IMR-90 (cell line): ENCODE data around the gene CNOT2. TPM values are rescaled to one million over a fixed set of nuclear protein-coding genes. Genes with fewer than 3 reads are reported as not detected.
A peak's percentile ranks its signal among the peaks of the same experiment; 100 is the strongest.

Experiments
- ATAC-seq: fragments of 200-7000 bp; cut with Tn5 transposase; 2 replicates; pipeline ENCODE4 v1.9.1; 2020; ENCODE audit warnings: low read depth, mild to moderate bottlenecking, moderate library complexity
- BruUV-seq: library from RNA; stranded (reverse); fragments of 400-500 nt; replicated peaks from 2 replicates; lab custom pipeline; 2021; lab: Mats Ljungman, UMichigan
- CTCF ChIA-PET: fragments of 300-600 bp; formaldehyde crosslinking; extraction: SDS; loops from one replicate; lab custom pipeline; 2021; ENCODE audit warnings: antibody characterized with exemption; lab: Yijun Ruan, JAX
- POLR2A ChIA-PET: fragments of 300-600 bp; sonication (Branson Sonifier 250); formaldehyde crosslinking; loops from one replicate; lab custom pipeline; 2022; ENCODE audit warnings: antibody characterized with exemption; ENCODE audit not compliant: unreplicated experiment; lab: Charles Lee
- DNase-seq: peaks from one replicate; pipeline ENCODE4 v3.0.0; 2013
- H2AFZ ChIP-seq: replicated peaks from 2 replicates; pipeline ENCODE3; 2013; ENCODE audit warnings: low read length, mild to moderate bottlenecking; ENCODE audit not compliant: poor library complexity
- H2AK5ac ChIP-seq: 2 replicates; pipeline ENCODE4 v1.6.1; 2013; ENCODE audit warnings: low read depth, low read length, inconsistent platforms
- H2AK9ac ChIP-seq: replicated peaks from 2 replicates; pipeline ENCODE3; 2013; ENCODE audit warnings: mild to moderate bottlenecking, low read depth, low read length, moderate library complexity; ENCODE audit not compliant: poor library complexity
- H2BK120ac ChIP-seq: 2 replicates; pipeline ENCODE4 v1.6.1; 2013; ENCODE audit warnings: low read depth, low read length, inconsistent platforms
- H2BK15ac ChIP-seq: 3 replicates; pipeline ENCODE4 v1.6.1; 2013; ENCODE audit warnings: low read depth, low read length, inconsistent platforms
- H2BK20ac ChIP-seq: 2 replicates; pipeline ENCODE4 v1.6.1; 2013; ENCODE audit warnings: low read depth, mild to moderate bottlenecking, inconsistent platforms, low read length, moderate library complexity
- H2BK5ac ChIP-seq: 2 replicates; pipeline ENCODE4 v1.6.1; 2013; ENCODE audit warnings: mild to moderate bottlenecking, low read depth, low read length, inconsistent platforms; ENCODE audit not compliant: poor library complexity, severe bottlenecking
- H3K14ac ChIP-seq: replicated peaks from 2 replicates; pipeline ENCODE4 v1.6.1; 2013; ENCODE audit warnings: low read depth, low read length, inconsistent platforms
- H3K18ac ChIP-seq: 2 replicates; pipeline ENCODE4 v1.6.1; 2013; ENCODE audit warnings: low read depth, low read length, control low read depth
- H3K23ac ChIP-seq: 2 replicates; pipeline ENCODE4 v1.6.1; 2013; ENCODE audit warnings: low read depth, low read length, inconsistent platforms
- H3K27ac ChIP-seq: 2 replicates; pipeline ENCODE4 v1.5.1; 2013; ENCODE audit warnings: mild to moderate bottlenecking, control low read depth, low read length; ENCODE audit not compliant: insufficient read depth
- H3K27me3 ChIP-seq: 2 replicates; pipeline ENCODE4 v1.6.1; 2013; ENCODE audit warnings: low read length; ENCODE audit not compliant: control insufficient read depth, insufficient read depth
- H3K36me3 ChIP-seq: 2 replicates; pipeline ENCODE4 v1.6.1; 2013; ENCODE audit warnings: low read length, mixed read lengths; ENCODE audit not compliant: control insufficient read depth, insufficient read depth
- H3K4ac ChIP-seq: 2 replicates; pipeline ENCODE4 v1.6.1; 2013; ENCODE audit warnings: low read depth, low read length, inconsistent platforms
- H3K4me1 ChIP-seq: 2 replicates; pipeline ENCODE4 v1.6.1; 2013; ENCODE audit warnings: low read length, mixed read lengths; ENCODE audit not compliant: control insufficient read depth, insufficient read depth
- H3K4me2 ChIP-seq: 2 replicates; pipeline ENCODE4 v1.6.1; 2013; ENCODE audit warnings: low read depth, mild to moderate bottlenecking, control low read depth, low read length, moderate library complexity
- H3K4me3 ChIP-seq: 2 replicates; pipeline ENCODE4 v1.5.1; 2013; ENCODE audit warnings: low read depth, mild to moderate bottlenecking, control low read depth, low read length, moderate library complexity; ENCODE audit not compliant: insufficient read depth
- H3K56ac ChIP-seq: 2 replicates; pipeline ENCODE4 v1.6.1; 2013; ENCODE audit warnings: low read length, inconsistent platforms; ENCODE audit not compliant: insufficient read depth; ENCODE audit errors: extremely low read depth
- H3K79me1 ChIP-seq, 2 experiments: 2 replicates each; pipeline ENCODE4 v1.6.1; 2013; ENCODE audit warnings: low read length in 2 of 2, inconsistent platforms in 1 of 2, low read depth in 1 of 2
- H3K9ac ChIP-seq: 2 replicates; pipeline ENCODE4 v1.6.1; 2013; ENCODE audit warnings: low read depth, low read length, control low read depth
- H3K9me1 ChIP-seq: 2 replicates; pipeline ENCODE4 v1.6.1; 2013; ENCODE audit warnings: low read length, inconsistent platforms; ENCODE audit not compliant: insufficient read depth
- H3K9me3 ChIP-seq: 2 replicates; pipeline ENCODE4 v1.6.1; 2013; ENCODE audit warnings: low read length; ENCODE audit not compliant: control insufficient read depth, insufficient read depth
- H4K20me1 ChIP-seq: 2 replicates; pipeline ENCODE4 v1.6.1; 2013; ENCODE audit warnings: low read length, inconsistent platforms; ENCODE audit not compliant: insufficient read depth
- H4K5ac ChIP-seq: 2 replicates; pipeline ENCODE4 v1.6.1; 2013; ENCODE audit warnings: mild to moderate bottlenecking, low read depth, low read length, control low read depth
- H4K8ac ChIP-seq, 2 experiments: 2 replicates each; pipeline ENCODE4 v1.6.1; 2013; ENCODE audit warnings: low read depth in 2 of 2, low read length in 2 of 2, control low read depth in 1 of 2, inconsistent platforms in 1 of 2
- H4K91ac ChIP-seq: 2 replicates; pipeline ENCODE4 v1.6.1; 2013; ENCODE audit warnings: low read depth, low read length, inconsistent platforms; ENCODE audit not compliant: insufficient read depth
- FOS ChIP-seq: fragments of 150-350 bp; IDR thresholded peaks from 2 replicates; pipeline ENCODE4 v1.6.1; 2016; ENCODE audit warnings: low read depth, low read length
- MAFK ChIP-seq: IDR thresholded peaks from 2 replicates; pipeline ENCODE4 v1.6.1; 2012; ENCODE audit warnings: low read depth, low read length, improper control_type of control experiment
- WGBS, 2 experiments: methylation state at CpG; one replicate each; pipeline versions ENCODE4 v1.1.5 to v1.1.7; 2013; ENCODE audit warnings: missing lambda C conversion rate in 2 of 2; ENCODE audit not compliant: insufficient read length in 1 of 2; ENCODE audit errors: extremely low coverage in 2 of 2; 5-methylcytosine and 5-hydroxymethylcytosine counted together
- dilution Hi-C: fragments of 300-500 bp; cut with HindIII; formaldehyde crosslinking; loops from one replicate; pipeline ENCODE4 v1.14.3; 2018; ENCODE audit warnings: low sequenced_read_pairs; ENCODE audit not compliant: unreplicated experiment
- in situ Hi-C: fragments of 300-500 bp; cut with MboI; formaldehyde crosslinking; loops from 3 replicates; pipeline ENCODE4 v1.14.3; 2019; ENCODE audit warnings: low sequenced_read_pairs, inconsistent platforms, mixed read lengths
- intact Hi-C: fragments of 100-400 bp; cut with micrococcal nuclease; formaldehyde crosslinking; loops from 2 replicates; pipeline ENCODE4 v1.10.0; 2022
- polyA plus RNA-seq, 3 experiments: library from polyadenylated mRNA; depleted of rRNA; stranded (reverse); fragments of >200 nt; gene quantifications; 2 replicates each; pipeline ENCODE4 v1.2.3, GENCODE V29; 2012; ENCODE audit warnings: low replicate concordance in 1 of 3
- total RNA-seq: library from RNA; depleted of rRNA; stranded (reverse); fragments of >200 nt; gene quantifications from 2 replicates; pipeline ENCODE4 v1.2.3, GENCODE V29; 2012

The CNOT2 gene
- total and polyA plus RNA-seq, 2 of the 4 experiments (the other 2 are of a cell fraction) = 63.4 to 159 TPM

DNA sequence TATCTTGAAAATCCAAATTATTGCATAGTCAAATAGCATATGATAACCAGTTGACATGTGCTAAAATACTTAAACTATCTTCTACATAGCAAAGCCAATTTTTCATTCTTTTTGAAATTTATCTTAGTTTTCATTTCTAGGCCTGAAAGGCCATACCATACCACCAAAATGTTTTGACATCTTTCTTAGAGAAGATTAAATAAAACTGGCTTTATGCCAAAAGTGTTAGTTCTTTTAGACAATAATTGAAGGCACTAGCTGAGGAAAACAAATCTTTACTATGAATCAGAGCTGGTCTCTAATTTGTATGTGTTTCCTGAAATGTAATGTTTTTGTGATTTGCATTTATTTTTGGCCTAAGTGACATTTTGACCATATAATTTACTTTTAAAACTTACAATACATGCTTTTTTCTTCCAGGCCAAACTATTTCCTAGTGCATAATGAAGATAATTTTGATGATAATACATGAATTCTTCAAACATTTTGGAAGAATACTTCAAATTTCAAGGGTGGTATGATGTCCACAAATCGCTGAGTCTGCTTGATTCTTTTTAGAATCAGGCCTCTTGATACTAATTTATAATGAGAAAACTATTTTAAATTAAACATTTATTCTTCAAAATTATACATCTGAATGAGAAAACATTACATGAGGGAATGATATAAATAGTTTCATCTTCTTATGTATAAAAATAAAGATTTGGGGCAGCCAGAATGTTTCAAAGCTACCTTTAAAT lies 116.4 kb downstream of the CNOT2 start:
- no peak overlapping the region for H3K4me2 ChIP-seq
- no peaks in the 10 kb centered on the region for H3K4me1 ChIP-seq
- ChIA-PET CTCF (no interaction called here), POLR2A (no interaction called here)
- H3K9ac ChIP-seq = no peak overlapping the region
- no peak overlapping the region for H2BK15ac ChIP-seq
- no peaks in the 10 kb centered on the region for H3K9me1 ChIP-seq
- no peak overlapping the region for H3K56ac ChIP-seq
- no peaks in the 10 kb centered on the region for H3K9me3 ChIP-seq
- H4K91ac ChIP-seq = no peak overlapping the region
- H3K14ac ChIP-seq = no peak overlapping the region
- no peak overlapping the region for H3K4me3 ChIP-seq
- ATAC-seq = no peak
- H4K5ac ChIP-seq = no peak overlapping the region
- H2BK20ac ChIP-seq = no peak overlapping the region
- no peak overlapping the region for H2BK120ac ChIP-seq
- no peak for DNase-seq
- in situ Hi-C loops (no loop called here), dilution Hi-C loops (no loop called here), intact Hi-C loops (loop anchor here (5.0 kb wide), 1 partner anchor 462 kb away; no protein-coding TSS in a partner anchor)
- no peak overlapping the region for H3K4ac ChIP-seq
- WGBS, 2 experiments = no CpG with 5 or more reads among the region's 1 CpG
- no peak overlapping the region for H3K27ac ChIP-seq
- H2AK9ac ChIP-seq = no peak overlapping the region
- H4K20me1 ChIP-seq = no peaks in the 10 kb centered on the region
- H4K8ac ChIP-seq = no peak overlapping the region
- H2BK5ac ChIP-seq = no peak overlapping the region
- TF ChIP-seq FOS = no peak
- peak; percentile 90 for TF ChIP-seq MAFK
- no peak overlapping the region for H3K18ac ChIP-seq
- 0 out of 2 replicates have a peak, but pooled peaks cover 1% of the 10 kb centered on the region for H3K27me3 ChIP-seq
- H2AFZ ChIP-seq = no peak overlapping the region
- peaks cover 1% of the 10 kb centered on the region for H3K36me3 ChIP-seq
- no peak overlapping the region for H3K23ac ChIP-seq
- no TSS peak for BruUV-seq
- H3K79me1 ChIP-seq = no peaks in the 10 kb centered on the region
- no peak overlapping the region for H2AK5ac ChIP-seq
